ENCODE results near the gene SOCS6.
"Not testable (repeated sequence)": the region's sequence is repeated elsewhere in the genome, so short reads cannot be mapped to it uniquely, and the experiment has no call there.

The SOCS6 gene

DNA sequence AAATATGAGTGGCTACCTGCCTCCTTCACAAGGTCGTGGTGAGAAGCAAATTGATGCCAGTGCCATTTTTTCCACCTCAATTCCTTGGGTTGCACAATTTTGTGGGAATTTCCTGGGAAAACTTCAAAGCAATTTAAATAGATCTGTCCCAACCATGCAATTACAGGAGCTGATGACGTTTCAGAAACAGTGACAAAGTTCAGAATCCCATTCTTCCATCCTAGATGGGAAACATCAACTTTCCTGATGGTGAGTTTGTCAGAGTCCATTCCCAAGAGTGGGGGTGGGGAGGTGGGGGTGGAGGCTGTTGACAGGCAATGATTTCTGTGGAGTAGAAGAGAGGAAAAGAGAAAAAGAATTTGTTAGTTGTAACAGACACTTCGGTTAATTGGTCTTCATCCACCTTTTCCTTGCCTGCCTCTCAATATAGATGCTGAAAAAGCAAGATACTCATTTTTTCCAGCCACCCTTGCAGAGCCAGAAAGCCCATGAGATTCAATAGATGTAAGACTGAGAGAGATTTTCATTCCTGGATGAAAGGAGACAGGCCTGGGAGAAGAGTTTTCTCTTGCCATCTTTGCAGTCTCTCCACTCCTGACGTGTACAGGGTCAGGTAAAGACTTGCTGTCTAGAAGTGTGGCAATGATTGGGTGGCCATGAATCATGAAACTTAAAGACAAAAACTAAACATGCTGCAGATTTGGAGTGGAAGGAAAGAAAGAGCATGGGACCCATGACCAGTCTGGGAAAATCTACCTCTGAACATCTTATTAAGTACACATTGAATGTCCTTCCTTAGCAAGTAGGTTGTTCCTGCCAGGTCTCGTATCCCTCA, 47.3 kb downstream of the SOCS6 start:
- TF ChIP-seq CTCF (IDR thresholded peaks at IDR 0.05; ENCODE audit: low read depth, low read length) = no peak
- no peak for DNase-seq (ENCODE audit: low read depth in 2 of 2)
- no peak overlapping the region for H3K4me3 ChIP-seq (replicated peaks in 1 of 2; ENCODE audit: low read depth in 2 of 2, low read length in 2 of 2)

DNA sequence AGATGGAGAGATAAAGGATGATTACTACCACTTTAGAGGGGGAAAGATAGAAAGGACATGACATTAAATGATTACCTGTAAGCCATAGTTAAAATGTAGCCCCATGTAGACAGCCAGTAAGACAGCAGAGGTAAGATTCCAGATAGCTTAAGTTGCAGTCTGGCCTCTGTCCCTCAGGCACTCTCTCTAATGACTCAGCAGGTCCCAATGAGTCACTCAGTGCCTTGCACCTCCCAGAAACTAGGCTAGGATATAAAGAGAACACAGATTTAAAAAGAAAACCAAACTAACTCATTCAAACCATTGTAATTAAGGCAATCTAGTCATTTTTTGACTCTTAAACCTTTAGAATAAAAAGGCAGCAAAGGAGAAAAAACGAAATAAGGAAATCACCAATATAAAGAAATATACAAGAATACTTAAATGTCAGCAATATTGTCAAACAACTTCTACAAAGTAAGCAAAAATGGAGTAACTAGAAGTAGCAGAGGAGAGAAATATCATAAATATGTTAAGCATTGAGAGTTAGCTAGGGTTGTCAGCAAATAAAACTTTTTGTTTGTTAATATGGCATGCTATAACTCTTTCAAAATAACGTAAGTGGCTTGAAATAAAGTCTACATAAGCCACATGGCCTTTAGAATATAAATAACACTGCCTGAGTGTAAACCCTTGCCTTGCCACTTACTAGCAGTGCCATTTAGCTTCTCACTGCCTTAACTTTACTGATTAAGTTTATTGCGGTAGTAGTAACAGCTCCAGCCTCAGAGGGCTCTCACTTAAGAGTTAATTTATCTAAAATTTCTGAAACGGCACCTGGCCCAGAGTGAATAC, 48.5 kb downstream of the SOCS6 start:
- H3K4me3 ChIP-seq (replicated peaks in 1 of 2; ENCODE audit: low read depth in 2 of 2, low read length in 2 of 2) = no peak overlapping the region
- no peak for TF ChIP-seq CTCF (IDR thresholded peaks at IDR 0.05; ENCODE audit: low read depth, low read length)
- peak; percentile 75 to 90 for DNase-seq (ENCODE audit: low read depth in 2 of 2)

DNA sequence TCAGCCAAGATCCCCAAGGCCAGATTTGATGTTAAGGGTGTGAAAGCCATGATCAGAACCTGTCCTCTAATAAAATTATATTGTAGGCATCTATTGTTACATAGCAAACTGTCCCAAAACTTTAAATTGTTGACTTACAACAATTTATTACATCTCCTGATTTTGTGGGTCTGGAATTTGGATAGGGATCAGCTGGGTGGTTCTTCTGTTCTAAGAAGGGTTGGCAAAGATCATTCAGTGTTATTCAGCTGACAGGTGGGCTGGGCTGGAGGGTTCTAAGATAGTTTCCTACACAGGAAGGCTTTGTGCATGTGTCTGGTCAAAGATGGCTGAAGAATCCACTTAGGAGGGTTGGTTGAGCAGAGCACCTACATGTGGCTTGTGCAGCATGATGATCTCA, 50.0 kb downstream of the SOCS6 start:
- no peak for TF ChIP-seq CTCF (IDR thresholded peaks at IDR 0.05; ENCODE audit: low read depth, low read length)
- H3K4me3 ChIP-seq (replicated peaks in 1 of 2; ENCODE audit: low read depth in 2 of 2, low read length in 2 of 2) = no peak overlapping the region
- DNase-seq (ENCODE audit: low read depth in 2 of 2) = no peak

- no peak for TF ChIP-seq CTCF (IDR thresholded peaks at IDR 0.05; ENCODE audit: low read depth, low read length)
- no peak for DNase-seq (ENCODE audit: low read depth in 2 of 2)
- no peak overlapping the region for H3K4me3 ChIP-seq (replicated peaks in 1 of 2; ENCODE audit: low read depth in 2 of 2, low read length in 2 of 2)
Observed at GRCh38 chr18:70339915-70340314, 51.1 kb downstream of the SOCS6 start.

GRCh38 chr18:70348481-70348880, 59.6 kb downstream of the SOCS6 start:
- DNase-seq (ENCODE audit: low read depth in 2 of 2) = not testable (repeated sequence)

DNA sequence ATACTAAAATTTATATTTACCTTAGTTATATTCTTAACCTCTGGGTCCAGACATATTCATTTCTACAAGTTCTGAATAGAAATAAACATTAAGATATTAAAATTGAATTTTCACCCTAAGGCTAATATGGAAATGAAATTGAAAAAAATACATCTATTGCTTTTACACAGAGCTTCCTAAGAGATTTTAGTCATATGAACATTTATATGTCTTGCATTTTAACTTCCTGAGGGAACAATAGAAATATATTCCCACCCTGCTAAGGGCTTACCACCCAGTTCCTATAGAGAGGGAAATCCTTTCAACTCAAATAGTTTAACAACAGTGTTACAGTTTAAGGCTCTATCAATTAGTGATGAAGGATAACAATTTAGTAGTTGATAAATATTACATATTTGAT, 60.5 kb downstream of the SOCS6 start:
- no peak for TF ChIP-seq CTCF (IDR thresholded peaks at IDR 0.05; ENCODE audit: low read depth, low read length)
- no peak for DNase-seq (ENCODE audit: low read depth in 2 of 2)
- no peak overlapping the region for H3K4me3 ChIP-seq (replicated peaks in 1 of 2; ENCODE audit: low read depth in 2 of 2, low read length in 2 of 2)

More at GRCh38 chr18:70348481-70348880, 59.6 kb downstream of the SOCS6 start:
- not testable (repeated sequence) for H3K4me3 ChIP-seq (replicated peaks in 1 of 2; ENCODE audit: low read depth in 2 of 2, low read length in 2 of 2)

DNA sequence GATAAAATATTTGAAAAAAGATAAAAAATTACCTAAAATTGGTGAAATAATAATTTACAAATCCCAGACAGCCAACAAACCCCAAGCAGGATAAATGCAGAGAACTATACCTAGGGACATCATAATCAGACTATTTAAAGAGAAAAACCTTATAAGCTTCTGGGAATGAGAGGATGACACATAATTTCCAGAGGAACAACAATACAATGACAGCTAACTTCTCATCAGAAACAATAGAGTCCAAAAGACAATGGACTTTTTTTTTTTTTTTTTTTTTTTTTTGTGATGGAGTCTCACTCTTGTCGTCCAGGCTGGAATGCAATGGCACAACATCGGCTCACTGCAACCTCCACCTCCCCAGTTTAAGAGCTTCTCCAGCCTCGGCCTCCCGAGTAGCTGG, 65.2 kb downstream of the SOCS6 start:
- H3K4me3 ChIP-seq (replicated peaks in 1 of 2; ENCODE audit: low read depth in 2 of 2, low read length in 2 of 2) = no peak overlapping the region
- peak in 1 of 2 donors; percentile 50 for DNase-seq (ENCODE audit: low read depth in 2 of 2)
- no peak for TF ChIP-seq CTCF (IDR thresholded peaks at IDR 0.05; ENCODE audit: low read depth, low read length)
